ENCODE data around the gene SIMC1.
A peak's percentile ranks its signal among the peaks of the same experiment; 100 is the strongest.
"Not testable (repeated sequence)": the region's sequence is repeated elsewhere in the genome, so short reads cannot be mapped to it uniquely, and the experiment has no call there.

Gene SIMC1

GRCh38 chr5:176237971-176238644, at the start of gene SIMC1:
Gene SIMC1 (plus strand): TSS chr5:176238424. CDS start chr5:176238509, 85 bp downstream.
- not testable (repeated sequence) for H3K9me3 Mint-ChIP-seq; H3K4me1 Mint-ChIP-seq; H3K36me3 Mint-ChIP-seq (ENCODE audit: low read depth); H3K27me3 Mint-ChIP-seq; H3K27ac Mint-ChIP-seq
- peak; percentile 67 for ATAC-seq
- peak within 1 kb of the TSS; percentile 64 for H3K4me3 Mint-ChIP-seq
- peak; percentile 60 for DNase-seq

- DNase-seq (no peak), ATAC-seq (no peak)
- H3K9me3 Mint-ChIP-seq = no peaks in the 10 kb centered on the region
- H3K36me3 Mint-ChIP-seq (ENCODE audit: low read depth) = no peaks in the 10 kb centered on the region
- H3K4me1 Mint-ChIP-seq = no peaks in the 10 kb centered on the region
- no peak overlapping the region for H3K4me3 Mint-ChIP-seq
- H3K27me3 Mint-ChIP-seq = no peaks in the 10 kb centered on the region
- no peak overlapping the region for H3K27ac Mint-ChIP-seq
These were observed 49.6 kb upstream of the SIMC1 start for GRCh38 chr5:176188506-176189193.

GRCh38 chr5:176189857-176190256, 48.4 kb upstream of the SIMC1 start:
- Mint-ChIP-seq H3K4me3 (no peak overlapping the region), H3K36me3 (ENCODE audit: low read depth) (no peaks in the 10 kb centered on the region), H3K9me3 (no peaks in the 10 kb centered on the region), H3K27me3 (peaks cover 2% of the 10 kb centered on the region), H3K27ac (no peak overlapping the region), H3K4me1 (no peaks in the 10 kb centered on the region)
- no peak for DNase-seq
- no peak for ATAC-seq

GRCh38 chr5:176190886-176191755, 47.1 kb upstream of the SIMC1 start:
- Mint-ChIP-seq H3K36me3 (ENCODE audit: low read depth) (no peaks in the 10 kb centered on the region), H3K4me1 (peaks cover 6% of the 10 kb centered on the region), H3K4me3 (no peak overlapping the region), H3K9me3 (no peaks in the 10 kb centered on the region), H3K27me3 (peaks cover 6% of the 10 kb centered on the region), H3K27ac (no peak overlapping the region)
- DNase-seq = no peak
- ATAC-seq = no peak

- no peak overlapping the region for H3K4me3 Mint-ChIP-seq
- DNase-seq (no peak), ATAC-seq (no peak)
- no peak overlapping the region for H3K27ac Mint-ChIP-seq
- no peaks in the 10 kb centered on the region for H3K36me3 Mint-ChIP-seq (ENCODE audit: low read depth)
- no peaks in the 10 kb centered on the region for H3K9me3 Mint-ChIP-seq
- peaks cover 6% of the 10 kb centered on the region for H3K27me3 Mint-ChIP-seq
- H3K4me1 Mint-ChIP-seq = peaks cover 6% of the 10 kb centered on the region
These were observed 46.0 kb upstream of the SIMC1 start for GRCh38 chr5:176192094-176192721.

- not testable (repeated sequence) for H3K36me3 Mint-ChIP-seq (ENCODE audit: low read depth); H3K9me3 Mint-ChIP-seq; H3K27ac Mint-ChIP-seq; ATAC-seq; DNase-seq; H3K4me1 Mint-ChIP-seq; H3K4me3 Mint-ChIP-seq
- H3K27me3 Mint-ChIP-seq = peaks cover 10% of the 10 kb centered on the region
These were observed 45.5 kb upstream of the SIMC1 start for GRCh38 chr5:176192722-176193117.

- H3K4me3 Mint-ChIP-seq; H3K9me3 Mint-ChIP-seq; H3K36me3 Mint-ChIP-seq (ENCODE audit: low read depth); ATAC-seq; DNase-seq; H3K27ac Mint-ChIP-seq; H3K4me1 Mint-ChIP-seq: not testable (repeated sequence)
- H3K27me3 Mint-ChIP-seq = peaks cover 11% of the 10 kb centered on the region
These were observed 44.6 kb upstream of the SIMC1 start for GRCh38 chr5:176193636-176194035.

- H3K27ac Mint-ChIP-seq; H3K9me3 Mint-ChIP-seq; H3K36me3 Mint-ChIP-seq (ENCODE audit: low read depth); DNase-seq; H3K4me1 Mint-ChIP-seq; H3K4me3 Mint-ChIP-seq: not testable (repeated sequence)
- ATAC-seq = peak; percentile 38
- peaks cover 13% of the 10 kb centered on the region for H3K27me3 Mint-ChIP-seq
These were observed 43.8 kb upstream of the SIMC1 start for GRCh38 chr5:176194238-176195083.

- H3K4me3 Mint-ChIP-seq; ATAC-seq; H3K9me3 Mint-ChIP-seq; H3K36me3 Mint-ChIP-seq (ENCODE audit: low read depth); H3K4me1 Mint-ChIP-seq; H3K27ac Mint-ChIP-seq; DNase-seq: not testable (repeated sequence)
- H3K27me3 Mint-ChIP-seq = peaks cover 17% of the 10 kb centered on the region
These were observed 43.2 kb upstream of the SIMC1 start for GRCh38 chr5:176195084-176195413.

GRCh38 chr5:176195487-176196207, 42.6 kb upstream of the SIMC1 start:
- DNase-seq; H3K36me3 Mint-ChIP-seq (ENCODE audit: low read depth); H3K4me3 Mint-ChIP-seq; H3K4me1 Mint-ChIP-seq; H3K9me3 Mint-ChIP-seq; H3K27ac Mint-ChIP-seq: not testable (repeated sequence)
- ATAC-seq = peak; percentile 52
- H3K27me3 Mint-ChIP-seq = peaks cover 20% of the 10 kb centered on the region

GRCh38 chr5:176196781-176197180, 41.4 kb upstream of the SIMC1 start:
- H3K27me3 Mint-ChIP-seq = peaks cover 20% of the 10 kb centered on the region
- H3K4me1 Mint-ChIP-seq; H3K36me3 Mint-ChIP-seq (ENCODE audit: low read depth); H3K27ac Mint-ChIP-seq; H3K9me3 Mint-ChIP-seq; DNase-seq; H3K4me3 Mint-ChIP-seq; ATAC-seq: not testable (repeated sequence)

- H3K27ac Mint-ChIP-seq; H3K9me3 Mint-ChIP-seq; H3K36me3 Mint-ChIP-seq (ENCODE audit: low read depth); ATAC-seq; H3K4me3 Mint-ChIP-seq; H3K4me1 Mint-ChIP-seq; DNase-seq: not testable (repeated sequence)
- H3K27me3 Mint-ChIP-seq = peaks cover 20% of the 10 kb centered on the region
These were observed 40.9 kb upstream of the SIMC1 start for GRCh38 chr5:176197234-176197858.

GRCh38 chr5:176198299-176198698, 39.9 kb upstream of the SIMC1 start:
- H3K4me1 Mint-ChIP-seq; ATAC-seq; H3K9me3 Mint-ChIP-seq; DNase-seq; H3K36me3 Mint-ChIP-seq (ENCODE audit: low read depth); H3K27ac Mint-ChIP-seq: not testable (repeated sequence)
- peaks cover 24% of the 10 kb centered on the region for H3K27me3 Mint-ChIP-seq
- peak overlapping the region; percentile 65 for H3K4me3 Mint-ChIP-seq
